ENCODE data around the gene BEND6. TPM values are rescaled to one million over a fixed set of nuclear protein-coding genes. Genes with fewer than 3 reads are reported as not detected.

The BEND6 gene
- total and polyA plus RNA-seq, 10 of the 15 experiments (the other 5 are each of a cell fraction or from before 2014, with no cell fraction given): 0.79 to 2.8 (median 1.6) TPM

GRCh38 chr6:56949265-56949664 is 5.6 kb upstream of the BEND6 start (continued):
- TF ChIP-seq, protein P1, sequence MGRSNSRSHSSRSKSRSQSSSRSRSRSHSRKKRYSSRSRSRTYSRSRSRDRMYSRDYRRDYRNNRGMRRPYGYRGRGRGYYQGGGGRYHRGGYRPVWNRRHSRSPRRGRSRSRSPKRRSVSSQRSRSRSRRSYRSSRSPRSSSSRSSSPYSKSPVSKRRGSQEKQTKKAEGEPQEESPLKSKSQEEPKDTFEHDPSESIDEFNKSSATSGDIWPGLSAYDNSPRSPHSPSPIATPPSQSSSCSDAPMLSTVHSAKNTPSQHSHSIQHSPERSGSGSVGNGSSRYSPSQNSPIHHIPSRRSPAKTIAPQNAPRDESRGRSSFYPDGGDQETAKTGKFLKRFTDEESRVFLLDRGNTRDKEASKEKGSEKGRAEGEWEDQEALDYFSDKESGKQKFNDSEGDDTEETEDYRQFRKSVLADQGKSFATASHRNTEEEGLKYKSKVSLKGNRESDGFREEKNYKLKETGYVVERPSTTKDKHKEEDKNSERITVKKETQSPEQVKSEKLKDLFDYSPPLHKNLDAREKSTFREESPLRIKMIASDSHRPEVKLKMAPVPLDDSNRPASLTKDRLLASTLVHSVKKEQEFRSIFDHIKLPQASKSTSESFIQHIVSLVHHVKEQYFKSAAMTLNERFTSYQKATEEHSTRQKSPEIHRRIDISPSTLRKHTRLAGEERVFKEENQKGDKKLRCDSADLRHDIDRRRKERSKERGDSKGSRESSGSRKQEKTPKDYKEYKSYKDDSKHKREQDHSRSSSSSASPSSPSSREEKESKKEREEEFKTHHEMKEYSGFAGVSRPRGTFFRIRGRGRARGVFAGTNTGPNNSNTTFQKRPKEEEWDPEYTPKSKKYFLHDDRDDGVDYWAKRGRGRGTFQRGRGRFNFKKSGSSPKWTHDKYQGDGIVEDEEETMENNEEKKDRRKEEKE (IDR thresholded peaks at IDR 0.05): no peak
- no peak for TF ChIP-seq FOS (IDR thresholded peaks at IDR 0.05; ENCODE audit: borderline replicate concordance, extremely low read depth, insufficient read length)

GRCh38 chr6:56949925-56950495 is 4.9 kb upstream of the BEND6 start:
- Histone ChIP-seq H3K4me1 (ENCODE audit: control insufficient read depth, insufficient read depth, low read length) (peaks cover 13% of the 10 kb centered on the region), H3K79me2 (ENCODE audit: control insufficient read depth, insufficient read depth, low read length) (peaks cover 16% of the 10 kb centered on the region), H3K27me3 (replicated peaks in 1 of 2; ENCODE audit: control insufficient read depth in 2 of 2, insufficient read depth in 2 of 2, low read length in 1 of 2) (no peaks in the 10 kb centered on the region), H3K27ac (ENCODE audit: control insufficient read depth, insufficient read depth) (no peak overlapping the region), H3K9me3 (replicated peaks; ENCODE audit: control insufficient read depth, insufficient read depth, low read length) (no peaks in the 10 kb centered on the region), H3K4me3 (no peak overlapping the region), H3K36me3 (ENCODE audit: control insufficient read depth in 2 of 2, insufficient read depth in 2 of 2, low read length in 1 of 2) (no peaks in the 10 kb centered on the region), H2AFZ (ENCODE audit: control insufficient read depth, low read depth, low read length) (no peak overlapping the region), H3K9ac (ENCODE audit: control insufficient read depth, insufficient read depth, low read length) (no peak overlapping the region), H3K4me2 (ENCODE audit: control insufficient read depth, insufficient read depth) (no peak overlapping the region), H4K20me1 (ENCODE audit: control insufficient read depth, insufficient read depth) (no peaks in the 10 kb centered on the region)
- RAD21 ChIA-PET (ENCODE audit: unreplicated experiment): interaction anchor here (0.9 to 3.5 kb wide), 4 partner anchors 10 to 47 kb away, joined by 3 to 19 read pairs (median 4); no protein-coding TSS in a partner anchor
- POLR2A ChIA-PET: interaction anchor here (0.5 kb wide), 1 partner anchor 33 kb away, joined by 6 read pairs; no protein-coding TSS in a partner anchor
- SMC1A ChIA-PET (ENCODE audit: uncharacterized antibody, unreplicated experiment): interaction anchor here (1.0 to 4.3 kb wide), 5 partner anchors 10 to 365 kb away, joined by 3 to 37 read pairs (median 5); no protein-coding TSS in a partner anchor
- intact Hi-C loops (cut with micrococcal nuclease; ENCODE audit: unreplicated experiment): loop anchor here (10.0 kb wide), 1 partner anchor 185 kb away; no protein-coding TSS in a partner anchor
- CTCF ChIA-PET: interaction anchor here (0.5 to 15.6 kb wide), 6 partner anchors 10 to 87 kb away, joined by 3 to 200 read pairs (median 4); no protein-coding TSS in a partner anchor
- DNase-seq (ENCODE audit: low read depth, low spot score) (no peak), ATAC-seq (no peak), FAIRE-seq (no peak)
- in situ Hi-C loops (cut with MboI): no loop called here
- 100% methylated on average over 1 of the region's 1 CpG for WGBS (ENCODE audit: insufficient coverage, insufficient replicate concordance, low lambda C conversion rate, missing lambda C conversion rate)
- no TSS peak for BruUV-seq (replicated peaks)
- TF ChIP-seq STAT3 (IDR thresholded peaks at IDR 0.05; ENCODE audit: low read depth, low read length) (no peak), RELA (IDR thresholded peaks at IDR 0.05; ENCODE audit: borderline replicate concordance, partially characterized antibody) (no peak), SMARCA5 (IDR thresholded peaks at IDR 0.05) (no peak), RUNX3 (IDR thresholded peaks at IDR 0.05; ENCODE audit: low read length) (no peak), FOS (IDR thresholded peaks at IDR 0.05; ENCODE audit: borderline replicate concordance, extremely low read depth, insufficient read length) (no peak)
- TF ChIP-seq, protein P2, sequence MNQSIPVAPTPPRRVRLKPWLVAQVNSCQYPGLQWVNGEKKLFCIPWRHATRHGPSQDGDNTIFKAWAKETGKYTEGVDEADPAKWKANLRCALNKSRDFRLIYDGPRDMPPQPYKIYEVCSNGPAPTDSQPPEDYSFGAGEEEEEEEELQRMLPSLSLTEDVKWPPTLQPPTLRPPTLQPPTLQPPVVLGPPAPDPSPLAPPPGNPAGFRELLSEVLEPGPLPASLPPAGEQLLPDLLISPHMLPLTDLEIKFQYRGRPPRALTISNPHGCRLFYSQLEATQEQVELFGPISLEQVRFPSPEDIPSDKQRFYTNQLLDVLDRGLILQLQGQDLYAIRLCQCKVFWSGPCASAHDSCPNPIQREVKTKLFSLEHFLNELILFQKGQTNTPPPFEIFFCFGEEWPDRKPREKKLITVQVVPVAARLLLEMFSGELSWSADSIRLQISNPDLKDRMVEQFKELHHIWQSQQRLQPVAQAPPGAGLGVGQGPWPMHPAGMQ (IDR thresholded peaks at IDR 0.05; ENCODE audit: borderline replicate concordance): no peak
- TF ChIP-seq, protein P3, sequence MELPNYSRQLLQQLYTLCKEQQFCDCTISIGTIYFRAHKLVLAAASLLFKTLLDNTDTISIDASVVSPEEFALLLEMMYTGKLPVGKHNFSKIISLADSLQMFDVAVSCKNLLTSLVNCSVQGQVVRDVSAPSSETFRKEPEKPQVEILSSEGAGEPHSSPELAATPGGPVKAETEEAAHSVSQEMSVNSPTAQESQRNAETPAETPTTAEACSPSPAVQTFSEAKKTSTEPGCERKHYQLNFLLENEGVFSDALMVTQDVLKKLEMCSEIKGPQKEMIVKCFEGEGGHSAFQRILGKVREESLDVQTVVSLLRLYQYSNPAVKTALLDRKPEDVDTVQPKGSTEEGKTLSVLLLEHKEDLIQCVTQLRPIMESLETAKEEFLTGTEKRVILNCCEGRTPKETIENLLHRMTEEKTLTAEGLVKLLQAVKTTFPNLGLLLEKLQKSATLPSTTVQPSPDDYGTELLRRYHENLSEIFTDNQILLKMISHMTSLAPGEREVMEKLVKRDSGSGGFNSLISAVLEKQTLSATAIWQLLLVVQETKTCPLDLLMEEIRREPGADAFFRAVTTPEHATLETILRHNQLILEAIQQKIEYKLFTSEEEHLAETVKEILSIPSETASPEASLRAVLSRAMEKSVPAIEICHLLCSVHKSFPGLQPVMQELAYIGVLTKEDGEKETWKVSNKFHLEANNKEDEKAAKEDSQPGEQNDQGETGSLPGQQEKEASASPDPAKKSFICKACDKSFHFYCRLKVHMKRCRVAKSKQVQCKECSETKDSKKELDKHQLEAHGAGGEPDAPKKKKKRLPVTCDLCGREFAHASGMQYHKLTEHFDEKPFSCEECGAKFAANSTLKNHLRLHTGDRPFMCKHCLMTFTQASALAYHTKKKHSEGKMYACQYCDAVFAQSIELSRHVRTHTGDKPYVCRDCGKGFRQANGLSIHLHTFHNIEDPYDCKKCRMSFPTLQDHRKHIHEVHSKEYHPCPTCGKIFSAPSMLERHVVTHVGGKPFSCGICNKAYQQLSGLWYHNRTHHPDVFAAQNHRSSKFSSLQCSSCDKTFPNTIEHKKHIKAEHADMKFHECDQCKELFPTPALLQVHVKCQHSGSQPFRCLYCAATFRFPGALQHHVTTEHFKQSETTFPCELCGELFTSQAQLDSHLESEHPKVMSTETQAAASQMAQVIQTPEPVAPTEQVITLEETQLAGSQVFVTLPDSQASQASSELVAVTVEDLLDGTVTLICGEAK (IDR thresholded peaks at IDR 0.05; ENCODE audit: borderline replicate concordance): no peak
